ENCODE measurements around the gene PDE7B. TPM values are rescaled to one million over a fixed set of nuclear protein-coding genes. Genes with fewer than 3 reads are reported as not detected.

Gene PDE7B
- total and polyA plus RNA-seq, 2 of the 4 experiments (the other 2 are of a cell fraction): 7.8 to 12.4 TPM

DNA sequence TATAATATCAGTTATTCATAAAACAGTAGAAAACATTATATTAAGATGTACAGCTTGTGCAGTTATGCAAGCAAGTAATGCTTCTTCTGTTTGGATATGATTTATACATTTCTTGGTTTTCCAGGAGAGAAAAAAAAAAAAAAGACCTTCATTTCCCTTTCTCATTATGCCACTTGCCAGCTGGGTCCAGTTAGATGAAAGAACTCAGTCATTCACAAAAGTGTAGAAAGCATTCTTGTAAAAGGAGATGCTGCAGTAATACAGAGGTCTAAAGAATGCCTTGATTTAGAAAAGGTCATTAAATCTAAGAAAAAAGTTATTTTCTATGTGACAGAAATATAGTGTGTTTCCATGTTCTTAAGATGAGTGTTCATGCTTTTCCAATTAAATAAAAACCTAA lies 7.4 kb downstream of the PDE7B start:
- H3K9me1 ChIP-seq (ENCODE audit: insufficient read depth, low read length): no peaks in the 10 kb centered on the region; the same call in 1 of the 2 replicates
- no peak overlapping the region for H2BK20ac ChIP-seq (ENCODE audit: low read depth, low read length)
- no peaks in the 10 kb centered on the region for H4K20me1 ChIP-seq (ENCODE audit: insufficient read depth, low read length)
- no peak overlapping the region for H4K5ac ChIP-seq (ENCODE audit: low read depth, low read length)
- in situ Hi-C loops (cut with MboI; ENCODE audit: low sequenced_read_pairs): no loop called here
- H3K4me2 ChIP-seq (ENCODE audit: low read depth, low read length): no peak overlapping the region
- H2BK5ac ChIP-seq (ENCODE audit: low read depth, low read length, poor library complexity, severe bottlenecking): no peak overlapping the region
- no peak overlapping the region for H2BK120ac ChIP-seq (ENCODE audit: low read depth, low read length)
- intact Hi-C loops (cut with micrococcal nuclease): no loop called here
- no peak overlapping the region for H3K4me3 ChIP-seq (ENCODE audit: insufficient read depth, low read depth, low read length)
- dilution Hi-C loops (cut with HindIII; ENCODE audit: low sequenced_read_pairs, unreplicated experiment): no loop called here
- no peak overlapping the region for H2AK9ac ChIP-seq (replicated peaks; ENCODE audit: low read depth, low read length, poor library complexity)
- no peak overlapping the region for H3K56ac ChIP-seq (ENCODE audit: extremely low read depth, insufficient read depth, low read length)
- H3K9ac ChIP-seq (ENCODE audit: low read depth, low read length): no peak overlapping the region
- TF ChIP-seq, protein P1, sequence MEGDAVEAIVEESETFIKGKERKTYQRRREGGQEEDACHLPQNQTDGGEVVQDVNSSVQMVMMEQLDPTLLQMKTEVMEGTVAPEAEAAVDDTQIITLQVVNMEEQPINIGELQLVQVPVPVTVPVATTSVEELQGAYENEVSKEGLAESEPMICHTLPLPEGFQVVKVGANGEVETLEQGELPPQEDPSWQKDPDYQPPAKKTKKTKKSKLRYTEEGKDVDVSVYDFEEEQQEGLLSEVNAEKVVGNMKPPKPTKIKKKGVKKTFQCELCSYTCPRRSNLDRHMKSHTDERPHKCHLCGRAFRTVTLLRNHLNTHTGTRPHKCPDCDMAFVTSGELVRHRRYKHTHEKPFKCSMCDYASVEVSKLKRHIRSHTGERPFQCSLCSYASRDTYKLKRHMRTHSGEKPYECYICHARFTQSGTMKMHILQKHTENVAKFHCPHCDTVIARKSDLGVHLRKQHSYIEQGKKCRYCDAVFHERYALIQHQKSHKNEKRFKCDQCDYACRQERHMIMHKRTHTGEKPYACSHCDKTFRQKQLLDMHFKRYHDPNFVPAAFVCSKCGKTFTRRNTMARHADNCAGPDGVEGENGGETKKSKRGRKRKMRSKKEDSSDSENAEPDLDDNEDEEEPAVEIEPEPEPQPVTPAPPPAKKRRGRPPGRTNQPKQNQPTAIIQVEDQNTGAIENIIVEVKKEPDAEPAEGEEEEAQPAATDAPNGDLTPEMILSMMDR (conservative IDR thresholded peaks at IDR 0.05; ENCODE audit: low read depth, low read length): no peak
- TF ChIP-seq FOS (IDR thresholded peaks at IDR 0.05; ENCODE audit: low read depth, low read length): no peak
- TF ChIP-seq, protein P2, sequence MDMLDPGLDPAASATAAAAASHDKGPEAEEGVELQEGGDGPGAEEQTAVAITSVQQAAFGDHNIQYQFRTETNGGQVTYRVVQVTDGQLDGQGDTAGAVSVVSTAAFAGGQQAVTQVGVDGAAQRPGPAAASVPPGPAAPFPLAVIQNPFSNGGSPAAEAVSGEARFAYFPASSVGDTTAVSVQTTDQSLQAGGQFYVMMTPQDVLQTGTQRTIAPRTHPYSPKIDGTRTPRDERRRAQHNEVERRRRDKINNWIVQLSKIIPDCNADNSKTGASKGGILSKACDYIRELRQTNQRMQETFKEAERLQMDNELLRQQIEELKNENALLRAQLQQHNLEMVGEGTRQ (IDR thresholded peaks at IDR 0.05; ENCODE audit: low read depth, low read length): no peak
- no peak for TF ChIP-seq MXI1 (IDR thresholded peaks at IDR 0.05; ENCODE audit: borderline replicate concordance, low read depth, low read length)
- no peak for TF ChIP-seq RFX5 (IDR thresholded peaks at IDR 0.05; ENCODE audit: low read depth, low read length)
- H3K4ac ChIP-seq (ENCODE audit: low read depth, low read length): no peak overlapping the region
- H3K27me3 ChIP-seq (ENCODE audit: control insufficient read depth, insufficient read depth, low read length): no peaks in the 10 kb centered on the region
- H3K9me3 ChIP-seq (ENCODE audit: control insufficient read depth, insufficient read depth, low read length): no peaks in the 10 kb centered on the region
- H2AFZ ChIP-seq (replicated peaks; ENCODE audit: low read length, poor library complexity): no peak overlapping the region
- CTCF ChIA-PET: no interaction called here
- no peak overlapping the region for H2BK15ac ChIP-seq (ENCODE audit: low read depth, low read length)
- H3K23ac ChIP-seq (ENCODE audit: low read depth, low read length): no peak overlapping the region
- peaks cover 6 to 36% of the 10 kb centered on the region in 2 experiments; a peak in 3 of 4 replicates for H3K79me1 ChIP-seq (ENCODE audit: low read depth in 1 of 2, low read length in 2 of 2)
- H3K27ac ChIP-seq (ENCODE audit: insufficient read depth, low read length): no peak overlapping the region
- H4K8ac ChIP-seq (ENCODE audit: low read depth in 2 of 2, low read length in 2 of 2): no peak overlapping the region; a peak in 1 of 4 replicates
- peaks cover 3% of the 10 kb centered on the region; the same call in 1 of the 2 replicates for H3K4me1 ChIP-seq (ENCODE audit: control insufficient read depth, insufficient read depth, low read length)
- H2AK5ac ChIP-seq (ENCODE audit: low read depth, low read length): no peak overlapping the region; the same call in 1 of the 2 replicates
- POLR2A ChIA-PET (ENCODE audit: unreplicated experiment): no interaction called here
- ATAC-seq (ENCODE audit: low read depth) (no peak), DNase-seq (no peak)
- peaks cover 6% of the 10 kb centered on the region for H3K36me3 ChIP-seq (ENCODE audit: control insufficient read depth, insufficient read depth, low read length)
- no peak overlapping the region for H4K91ac ChIP-seq (ENCODE audit: insufficient read depth, low read depth, low read length)
- BruUV-seq (replicated peaks): no TSS peak
- no peak overlapping the region for H3K14ac ChIP-seq (replicated peaks; ENCODE audit: low read depth, low read length)
- H3K18ac ChIP-seq (ENCODE audit: low read depth, low read length): no peak overlapping the region
